Natural killer cell (primary cell): ENCODE measurements around the gene SULT1A4. TPM values are rescaled to one million over a fixed set of nuclear protein-coding genes. Genes with fewer than 3 reads are reported as not detected.
"Not testable (repeated sequence)": the region's sequence is repeated elsewhere in the genome, so short reads cannot be mapped to it uniquely, and the experiment has no call there.

Experiments used
- ATAC-seq, 3 donors: fragments of 150-1000 bp in 2 of 3; fragments of 200-7000 bp in 1 of 3; cut with Tn5 transposase; 1 replicate in 1 of 3; 2 replicates in 2 of 3; pipeline ENCODE4 v1.10.0; 2021; ENCODE audit warnings: mild to moderate bottlenecking in 2 of 3, moderate library complexity in 2 of 3
- DNase-seq, 2 donors: peaks; one replicate each; pipeline versions ENCODE4 v3.0.0 to v3.0.0-alpha.2; 2013 to 2021; ENCODE audit warnings: mixed read lengths in 1 of 2
- H3K27ac ChIP-seq: one replicate; pipeline ENCODE4 v1.5.1; 2013; ENCODE audit warnings: mild to moderate bottlenecking, low read length
- H3K27me3 ChIP-seq: one replicate; pipeline ENCODE4 v1.6.1; 2013; ENCODE audit warnings: low read length; ENCODE audit not compliant: control insufficient read depth, insufficient read depth
- H3K36me3 ChIP-seq: one replicate; pipeline ENCODE4 v1.6.1; 2013; ENCODE audit warnings: low read length; ENCODE audit not compliant: control insufficient read depth, insufficient read depth
- H3K4me1 ChIP-seq: one replicate; pipeline ENCODE4 v1.6.1; 2013; ENCODE audit warnings: low read length; ENCODE audit not compliant: control insufficient read depth, insufficient read depth
- H3K4me3 ChIP-seq: one replicate; pipeline ENCODE4 v1.5.1; 2013; ENCODE audit warnings: low read length
- H3K9me3 ChIP-seq: one replicate; pipeline ENCODE4 v1.6.1; 2013; ENCODE audit warnings: low read length; ENCODE audit not compliant: control insufficient read depth, insufficient read depth
- H3K27ac Mint-ChIP-seq, 2 donors: one replicate each; pipeline ENCODE4 v1.8.0; 2022; ENCODE audit warnings: mild to moderate bottlenecking in 2 of 2, mixed read lengths in 2 of 2, moderate library complexity in 1 of 2
- H3K27me3 Mint-ChIP-seq, 2 donors: one replicate each; pipeline ENCODE4 v1.8.0; 2022; ENCODE audit warnings: low read depth in 2 of 2, mixed read lengths in 2 of 2
- H3K36me3 Mint-ChIP-seq: one replicate; pipeline ENCODE4 v1.8.0; 2022; ENCODE audit warnings: mixed read lengths
- H3K4me1 Mint-ChIP-seq, 2 donors: one replicate each; pipeline ENCODE4 v1.8.0; 2022; ENCODE audit warnings: mixed read lengths in 2 of 2
- H3K4me3 Mint-ChIP-seq: one replicate; pipeline ENCODE4 v1.8.0; 2022; ENCODE audit warnings: mild to moderate bottlenecking, moderate library complexity, mixed read lengths
- H3K9me3 Mint-ChIP-seq, 2 donors: one replicate each; pipeline ENCODE4 v1.8.0; 2022; ENCODE audit warnings: mixed read lengths in 2 of 2
- WGBS: methylation state at CpG from one replicate; pipeline ENCODE4 v1.1.7; 2013; ENCODE audit warnings: missing lambda C conversion rate; ENCODE audit not compliant: insufficient coverage; 5-methylcytosine and 5-hydroxymethylcytosine counted together
- intact Hi-C: fragments of 100-400 bp; cut with micrococcal nuclease; formaldehyde crosslinking; loops from one replicate; pipeline ENCODE4 v1.14.2; 2022
- total RNA-seq, 4 donors: library from RNA; stranded (reverse); fragments of 120-200 nt in 1 of 4; gene quantifications; one replicate each; pipeline versions ENCODE4 v1.2.3 to v1.2.4, GENCODE V29; 2013 to 2022

SULT1A4 gene
- 1 to 10 TPM; 1.6 to 2.8 (median 2.7) TPM for total RNA-seq
- total RNA-seq (2013), result 2.7 TPM

- H3K27me3 Mint-ChIP-seq, H3K4me3 ChIP-seq, H3K9me3 Mint-ChIP-seq, H3K4me1 ChIP-seq, H3K27ac Mint-ChIP-seq, DNase-seq, H3K27me3 ChIP-seq, intact Hi-C loops, H3K27ac ChIP-seq, H3K4me3 Mint-ChIP-seq, H3K9me3 ChIP-seq, H3K36me3 ChIP-seq, H3K4me1 Mint-ChIP-seq, H3K36me3 Mint-ChIP-seq, ATAC-seq: not testable (repeated sequence)
- no CpG with 5 or more reads among the region's 13 CpGs for WGBS
Observed at GRCh38 chr16:29459706-29460646, at the start of gene SULT1A4. Gene SULT1A4 (plus strand): TSS chr16:29459913. CDS start chr16:29461386, 1,473 bp downstream.

GRCh38 chr16:29423587-29423986 is 36.1 kb upstream of the SULT1A4 start:
- H3K4me1 ChIP-seq, H3K9me3 ChIP-seq, H3K4me3 ChIP-seq, H3K27ac ChIP-seq, H3K27ac Mint-ChIP-seq, H3K4me1 Mint-ChIP-seq, DNase-seq, H3K36me3 ChIP-seq, H3K9me3 Mint-ChIP-seq, intact Hi-C loops, ATAC-seq, H3K36me3 Mint-ChIP-seq, H3K4me3 Mint-ChIP-seq, H3K27me3 ChIP-seq, H3K27me3 Mint-ChIP-seq: not testable (repeated sequence)
- no CpG with 5 or more reads among the region's 2 CpGs for WGBS

- H3K27me3 Mint-ChIP-seq, ATAC-seq, intact Hi-C loops, H3K9me3 Mint-ChIP-seq, H3K9me3 ChIP-seq, H3K4me1 ChIP-seq, H3K4me3 ChIP-seq, H3K27ac ChIP-seq, H3K36me3 Mint-ChIP-seq, H3K4me1 Mint-ChIP-seq, H3K36me3 ChIP-seq, H3K27me3 ChIP-seq, DNase-seq, H3K27ac Mint-ChIP-seq, H3K4me3 Mint-ChIP-seq: not testable (repeated sequence)
- WGBS, result 100% methylated on average over 2 of the region's 3 CpGs
Observed at GRCh38 chr16:29425390-29425789, 34.3 kb upstream of the SULT1A4 start.

- H3K4me3 Mint-ChIP-seq, H3K9me3 ChIP-seq, H3K27me3 ChIP-seq, H3K4me1 ChIP-seq, H3K27ac ChIP-seq, H3K9me3 Mint-ChIP-seq, ATAC-seq, DNase-seq, H3K27me3 Mint-ChIP-seq, H3K4me3 ChIP-seq, H3K36me3 ChIP-seq, H3K4me1 Mint-ChIP-seq, H3K36me3 Mint-ChIP-seq, intact Hi-C loops, H3K27ac Mint-ChIP-seq: not testable (repeated sequence)
- WGBS, result no CpG with 5 or more reads among the region's 21 CpGs
Observed at GRCh38 chr16:29453754-29454153, 6.0 kb upstream of the SULT1A4 start.

- H3K27me3 Mint-ChIP-seq, H3K4me1 Mint-ChIP-seq, intact Hi-C loops, H3K27ac ChIP-seq, H3K36me3 ChIP-seq, H3K27ac Mint-ChIP-seq, H3K36me3 Mint-ChIP-seq, H3K9me3 ChIP-seq, H3K4me3 Mint-ChIP-seq, H3K27me3 ChIP-seq, DNase-seq, H3K4me3 ChIP-seq, H3K4me1 ChIP-seq, H3K9me3 Mint-ChIP-seq: not testable (repeated sequence)
- no CpG with 5 or more reads among the region's 33 CpGs for WGBS
- peak; percentile 86 to 96 (median 88) for ATAC-seq
Observed at GRCh38 chr16:29454269-29454668, 5.4 kb upstream of the SULT1A4 start, which contains the start of the genes BOLA2 and SLX1B. Gene BOLA2 (minus strand): TSS chr16:29454351. CDS start chr16:29454253, 98 bp downstream. Gene SLX1B (plus strand): TSS chr16:29454533.

- H3K27ac Mint-ChIP-seq, result not testable (repeated sequence)
Observed at GRCh38 chr16:29454828-29455227, 4.9 kb upstream of the SULT1A4 start.

GRCh38 chr16:29457660-29458059 is 2.1 kb upstream of the SULT1A4 start:
- H3K27ac Mint-ChIP-seq, H3K36me3 Mint-ChIP-seq, H3K27me3 ChIP-seq, H3K27ac ChIP-seq, ATAC-seq, H3K36me3 ChIP-seq, H3K4me1 Mint-ChIP-seq, H3K27me3 Mint-ChIP-seq, intact Hi-C loops, H3K9me3 Mint-ChIP-seq, H3K9me3 ChIP-seq, DNase-seq, H3K4me3 ChIP-seq, H3K4me1 ChIP-seq, H3K4me3 Mint-ChIP-seq: not testable (repeated sequence)
- no CpG with 5 or more reads among the region's 2 CpGs for WGBS

More at GRCh38 chr16:29454828-29455227, 4.9 kb upstream of the SULT1A4 start:
- WGBS, result no CpG with 5 or more reads among the region's 29 CpGs
- H3K27me3 ChIP-seq, H3K4me3 ChIP-seq, H3K36me3 Mint-ChIP-seq, intact Hi-C loops, H3K27me3 Mint-ChIP-seq, H3K4me1 ChIP-seq, H3K27ac ChIP-seq, H3K4me3 Mint-ChIP-seq, H3K9me3 Mint-ChIP-seq, H3K36me3 ChIP-seq, DNase-seq, H3K4me1 Mint-ChIP-seq, H3K9me3 ChIP-seq: not testable (repeated sequence)
- peak; percentile 76 to 90 (median 77) for ATAC-seq

- intact Hi-C loops, result not testable (repeated sequence)
Observed at GRCh38 chr16:29460647-29461030, 926 bp downstream of the SULT1A4 start.

More at GRCh38 chr16:29460647-29461030, 926 bp downstream of the SULT1A4 start:
- H3K9me3 Mint-ChIP-seq, H3K36me3 ChIP-seq, H3K9me3 ChIP-seq, H3K36me3 Mint-ChIP-seq, H3K27ac Mint-ChIP-seq, ATAC-seq, H3K4me3 Mint-ChIP-seq, H3K27me3 ChIP-seq, H3K27me3 Mint-ChIP-seq, H3K27ac ChIP-seq, H3K4me1 Mint-ChIP-seq, H3K4me3 ChIP-seq, H3K4me1 ChIP-seq, DNase-seq: not testable (repeated sequence)
- WGBS, result no CpG with 5 or more reads among the region's 9 CpGs
